ENCODE data around the gene CAPN2. TPM values are rescaled to one million over a fixed set of nuclear protein-coding genes. Genes with fewer than 3 reads are reported as not detected.
A peak's percentile ranks its signal among the peaks of the same experiment; 100 is the strongest.
"Not testable (repeated sequence)": the region's sequence is repeated elsewhere in the genome, so short reads cannot be mapped to it uniquely, and the experiment has no call there.

CAPN2 gene
- total and polyA plus RNA-seq, 4 donors = 76.2 to 152 (median 112) TPM

DNA sequence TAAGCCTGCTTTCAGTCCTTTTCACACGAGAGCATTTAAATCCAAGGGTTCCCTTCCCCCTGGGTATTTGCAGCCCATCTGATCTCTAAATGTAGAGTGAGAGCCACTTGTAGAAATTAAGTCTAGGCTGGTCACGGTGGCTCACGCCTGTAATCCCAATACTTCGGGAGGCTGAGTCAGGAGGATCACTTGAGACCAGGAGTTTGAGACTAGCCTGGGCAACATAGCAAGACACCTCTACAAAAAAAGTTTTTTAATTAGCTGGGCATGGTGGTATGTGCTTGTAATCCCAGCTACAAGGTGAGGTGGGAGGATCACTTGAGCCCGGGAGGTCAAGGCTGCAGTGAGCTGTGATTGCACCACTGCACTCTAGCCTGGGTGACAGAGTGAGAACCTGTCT lies 24.3 kb downstream of the CAPN2 start:
- not testable (repeated sequence) for H3K27me3 ChIP-seq (ENCODE audit: control insufficient read depth, insufficient read depth, low read length); H3K27ac ChIP-seq (ENCODE audit: low read depth, low read length); H3K9me3 ChIP-seq (ENCODE audit: control insufficient read depth, insufficient read depth, low read length); DNase-seq (ENCODE audit: low read depth in 4 of 6, low spot score in 6 of 6); H3K4me3 ChIP-seq (ENCODE audit: low read depth, low read length)
- H3K4me1 ChIP-seq (ENCODE audit: control insufficient read depth, insufficient read depth, low read length) = peaks cover 32% of the 10 kb centered on the region
- 100% methylated on average over 2 of the region's 5 CpGs for WGBS (ENCODE audit: insufficient coverage)
- peaks cover 10% of the 10 kb centered on the region for H3K36me3 ChIP-seq (ENCODE audit: control insufficient read depth, insufficient read depth, low read length)

DNA sequence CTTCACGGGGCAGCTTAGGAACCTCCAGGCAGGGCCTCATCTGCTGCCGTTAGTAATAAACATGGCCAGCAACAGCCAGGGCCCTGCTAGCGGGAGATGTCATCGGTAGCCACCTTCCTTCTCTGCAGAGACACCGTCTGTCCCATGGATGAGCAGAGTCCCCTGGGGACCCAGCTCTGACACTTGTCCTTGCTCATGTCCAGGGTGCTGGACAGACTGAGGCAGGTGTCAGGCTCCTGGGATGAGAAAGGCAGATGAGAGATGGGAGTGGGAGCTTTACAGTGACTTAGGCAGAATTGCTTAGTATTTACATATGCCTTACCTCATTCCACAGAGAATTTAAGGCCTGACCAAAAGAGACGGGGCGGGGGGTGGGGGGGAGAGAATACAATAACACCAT lies 25.0 kb downstream of the CAPN2 start:
- peaks cover 28% of the 10 kb centered on the region for H3K4me1 ChIP-seq (ENCODE audit: control insufficient read depth, insufficient read depth, low read length)
- WGBS (ENCODE audit: insufficient coverage) = 78% methylated on average over 5 of the region's 7 CpGs

DNA sequence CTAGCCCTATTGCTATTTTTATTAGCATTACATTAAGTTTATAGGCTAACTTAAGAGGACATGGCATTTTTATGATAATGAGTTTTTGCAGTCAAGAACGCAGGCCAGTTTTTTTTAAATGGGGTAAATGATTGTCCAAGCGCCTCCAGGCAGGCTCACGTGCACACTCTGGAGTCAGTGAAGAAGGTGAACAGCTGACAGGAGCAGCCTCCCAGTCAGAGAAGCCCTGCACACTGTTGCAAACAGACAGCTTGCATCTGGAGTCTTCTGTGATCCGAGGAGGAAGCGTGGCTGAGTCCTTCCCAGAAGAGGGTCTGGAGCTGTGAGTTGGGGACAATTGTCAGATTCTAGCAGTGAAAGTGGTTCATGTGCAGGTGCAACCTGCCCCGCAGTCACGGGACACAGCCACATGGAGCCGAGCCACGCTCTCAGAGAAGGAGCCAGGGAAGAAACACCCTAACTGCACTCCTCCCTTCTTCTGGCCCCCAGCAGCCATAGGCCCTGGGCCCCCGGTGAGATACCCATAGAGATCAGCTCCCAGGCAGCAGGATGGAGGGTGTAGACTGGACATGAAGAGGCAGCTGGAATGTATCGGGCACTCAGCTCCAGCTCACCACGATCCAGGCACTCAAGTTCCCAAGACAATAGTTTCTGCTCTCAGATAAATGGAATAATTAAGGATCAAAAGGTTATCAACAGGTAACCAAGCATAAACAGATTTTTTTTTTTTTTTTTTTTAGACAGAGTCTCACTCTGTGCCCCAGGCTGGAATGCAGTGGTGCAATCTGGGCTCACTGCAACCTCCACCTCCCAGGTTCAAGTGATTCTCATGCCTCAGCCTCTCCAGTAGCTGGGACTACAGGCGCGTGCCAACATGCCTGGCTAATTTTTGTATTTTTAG lies 26.4 kb downstream of the CAPN2 start:
- peak in 1 of 6 donors; percentile 15 for DNase-seq (ENCODE audit: low read depth in 4 of 6, low spot score in 6 of 6)
- Histone ChIP-seq H3K4me3 (ENCODE audit: low read depth, low read length) (no peak overlapping the region), H3K4me1 (ENCODE audit: control insufficient read depth, insufficient read depth, low read length) (peaks cover 16% of the 10 kb centered on the region), H3K36me3 (ENCODE audit: control insufficient read depth, insufficient read depth, low read length) (peaks cover 13% of the 10 kb centered on the region), H3K9me3 (ENCODE audit: control insufficient read depth, insufficient read depth, low read length) (no peaks in the 10 kb centered on the region), H3K27me3 (ENCODE audit: control insufficient read depth, insufficient read depth, low read length) (no peaks in the 10 kb centered on the region), H3K27ac (ENCODE audit: low read depth, low read length) (peak overlapping the region; percentile 11)
- WGBS (ENCODE audit: insufficient coverage) = 80% methylated on average over 6 of the region's 14 CpGs

More for the DNA sequence above, 25.0 kb downstream of the CAPN2 start:
- H3K36me3 ChIP-seq (ENCODE audit: control insufficient read depth, insufficient read depth, low read length) = peaks cover 10% of the 10 kb centered on the region
- DNase-seq (ENCODE audit: low read depth in 4 of 6, low spot score in 6 of 6) = no peak
- no peak overlapping the region for H3K4me3 ChIP-seq (ENCODE audit: low read depth, low read length)
- H3K27ac ChIP-seq (ENCODE audit: low read depth, low read length) = no peak overlapping the region
- H3K27me3 ChIP-seq (ENCODE audit: control insufficient read depth, insufficient read depth, low read length) = no peaks in the 10 kb centered on the region
- no peaks in the 10 kb centered on the region for H3K9me3 ChIP-seq (ENCODE audit: control insufficient read depth, insufficient read depth, low read length)

DNA sequence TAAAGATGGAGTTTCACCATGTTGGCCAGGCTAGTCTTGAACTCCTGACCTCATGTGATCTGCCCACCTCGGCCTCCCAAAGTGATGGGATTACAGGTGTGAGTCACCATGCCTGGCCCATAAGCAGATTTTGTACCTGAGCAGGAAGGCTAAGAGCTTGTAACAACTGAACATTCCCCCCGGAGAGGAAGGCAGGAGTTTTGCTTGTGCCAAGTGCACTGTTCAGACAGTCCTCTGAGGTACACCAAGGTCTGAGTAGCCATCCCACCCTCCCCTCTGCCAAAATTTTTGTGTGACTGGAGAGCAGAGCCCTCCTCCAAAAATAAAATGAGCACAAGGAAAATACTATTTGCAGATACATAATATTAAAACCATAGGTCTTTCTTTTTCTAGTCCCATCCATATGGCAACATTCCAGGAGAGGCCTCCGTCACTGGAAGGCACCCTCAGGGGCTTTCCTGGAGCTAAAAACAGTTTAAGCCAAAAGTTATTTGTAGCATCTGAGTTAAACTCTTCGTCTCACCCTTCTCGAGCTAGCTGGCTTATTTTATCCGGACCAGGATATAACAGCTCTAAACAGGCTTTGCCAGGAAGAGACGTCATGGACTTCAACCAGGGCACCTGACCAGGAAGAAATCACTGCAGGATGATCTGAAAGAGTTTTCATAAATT lies 27.2 kb downstream of the CAPN2 start:
- no peaks in the 10 kb centered on the region for H3K27me3 ChIP-seq (ENCODE audit: control insufficient read depth, insufficient read depth, low read length)
- peaks cover 20% of the 10 kb centered on the region for H3K36me3 ChIP-seq (ENCODE audit: control insufficient read depth, insufficient read depth, low read length)
- H3K27ac ChIP-seq (ENCODE audit: low read depth, low read length) = peak overlapping the region; percentile 47
- no peak overlapping the region for H3K4me3 ChIP-seq (ENCODE audit: low read depth, low read length)
- peaks cover 9% of the 10 kb centered on the region for H3K4me1 ChIP-seq (ENCODE audit: control insufficient read depth, insufficient read depth, low read length)
- H3K9me3 ChIP-seq (ENCODE audit: control insufficient read depth, insufficient read depth, low read length) = no peaks in the 10 kb centered on the region
- 83% methylated on average over 7 of the region's 7 CpGs for WGBS (ENCODE audit: insufficient coverage)
- no peak for DNase-seq (ENCODE audit: low read depth in 4 of 6, low spot score in 6 of 6)

DNA sequence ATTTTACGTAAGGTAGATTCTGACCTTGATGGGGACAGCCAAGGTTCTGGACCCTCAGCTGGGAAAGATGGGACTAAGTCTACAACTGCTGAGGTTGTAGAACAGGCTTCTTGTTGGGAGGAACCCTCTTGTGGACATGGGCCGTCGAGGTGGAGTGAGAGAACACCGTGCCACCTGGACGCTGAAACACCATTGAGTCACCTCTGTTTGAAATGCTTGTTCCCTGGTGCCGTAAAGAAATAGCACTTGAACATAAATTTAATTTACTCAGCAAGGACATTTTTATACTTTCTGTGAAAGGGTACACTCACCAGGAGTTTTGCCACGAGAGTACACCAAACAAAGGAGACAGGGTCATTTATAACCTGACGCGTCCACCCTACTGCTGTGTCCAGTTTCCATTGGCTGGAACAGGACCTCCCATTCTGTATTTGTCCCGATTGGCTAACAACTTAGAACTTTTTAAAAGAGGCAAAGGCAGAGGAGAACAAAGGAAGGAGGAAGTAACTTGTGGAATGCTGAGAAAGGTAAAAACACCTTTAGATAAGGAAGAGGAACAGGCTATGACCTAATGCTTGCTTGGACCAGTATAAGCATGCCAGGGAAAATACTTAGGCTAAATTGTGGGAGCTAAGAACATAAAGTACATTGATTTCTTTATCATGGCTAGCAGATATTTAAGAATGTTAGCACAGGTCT lies 27.8 kb downstream of the CAPN2 start:
- H3K4me3 ChIP-seq (ENCODE audit: low read depth, low read length); DNase-seq (ENCODE audit: low read depth in 4 of 6, low spot score in 6 of 6); H3K4me1 ChIP-seq (ENCODE audit: control insufficient read depth, insufficient read depth, low read length); H3K9me3 ChIP-seq (ENCODE audit: control insufficient read depth, insufficient read depth, low read length); H3K27me3 ChIP-seq (ENCODE audit: control insufficient read depth, insufficient read depth, low read length): not testable (repeated sequence)
- peak overlapping the region; percentile 47 for H3K27ac ChIP-seq (ENCODE audit: low read depth, low read length)
- 73% methylated on average over 4 of the region's 10 CpGs for WGBS (ENCODE audit: insufficient coverage)
- peaks cover 27% of the 10 kb centered on the region for H3K36me3 ChIP-seq (ENCODE audit: control insufficient read depth, insufficient read depth, low read length)

DNA sequence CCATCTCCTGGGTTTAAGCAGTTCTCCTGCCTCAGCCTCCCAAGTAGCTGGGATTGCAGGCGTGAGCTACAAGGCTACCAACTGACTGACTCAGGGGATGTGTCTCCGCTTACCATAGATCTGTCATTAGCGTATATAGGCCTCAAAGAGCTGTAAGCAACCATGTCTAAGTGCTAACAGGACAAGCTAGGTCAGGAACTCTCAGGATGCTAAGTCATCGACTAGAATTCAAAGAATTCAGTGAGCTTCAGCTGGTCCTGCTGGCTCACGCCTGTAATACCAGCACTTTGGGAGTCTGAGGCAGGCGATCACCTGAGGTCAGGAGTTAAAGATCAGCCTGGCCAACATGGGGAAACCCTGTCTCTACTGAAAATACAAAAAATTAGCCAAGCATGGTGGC lies 29.5 kb downstream of the CAPN2 start:
- WGBS (ENCODE audit: insufficient coverage) = 94% methylated on average over 5 of the region's 6 CpGs
- Histone ChIP-seq H3K4me1 (ENCODE audit: control insufficient read depth, insufficient read depth, low read length) (peaks cover 11% of the 10 kb centered on the region), H3K27ac (ENCODE audit: low read depth, low read length) (no peak overlapping the region), H3K27me3 (ENCODE audit: control insufficient read depth, insufficient read depth, low read length) (no peaks in the 10 kb centered on the region), H3K9me3 (ENCODE audit: control insufficient read depth, insufficient read depth, low read length) (no peaks in the 10 kb centered on the region), H3K4me3 (ENCODE audit: low read depth, low read length) (no peak overlapping the region), H3K36me3 (ENCODE audit: control insufficient read depth, insufficient read depth, low read length) (peaks cover 37% of the 10 kb centered on the region)
- no peak for DNase-seq (ENCODE audit: low read depth in 4 of 6, low spot score in 6 of 6)

DNA sequence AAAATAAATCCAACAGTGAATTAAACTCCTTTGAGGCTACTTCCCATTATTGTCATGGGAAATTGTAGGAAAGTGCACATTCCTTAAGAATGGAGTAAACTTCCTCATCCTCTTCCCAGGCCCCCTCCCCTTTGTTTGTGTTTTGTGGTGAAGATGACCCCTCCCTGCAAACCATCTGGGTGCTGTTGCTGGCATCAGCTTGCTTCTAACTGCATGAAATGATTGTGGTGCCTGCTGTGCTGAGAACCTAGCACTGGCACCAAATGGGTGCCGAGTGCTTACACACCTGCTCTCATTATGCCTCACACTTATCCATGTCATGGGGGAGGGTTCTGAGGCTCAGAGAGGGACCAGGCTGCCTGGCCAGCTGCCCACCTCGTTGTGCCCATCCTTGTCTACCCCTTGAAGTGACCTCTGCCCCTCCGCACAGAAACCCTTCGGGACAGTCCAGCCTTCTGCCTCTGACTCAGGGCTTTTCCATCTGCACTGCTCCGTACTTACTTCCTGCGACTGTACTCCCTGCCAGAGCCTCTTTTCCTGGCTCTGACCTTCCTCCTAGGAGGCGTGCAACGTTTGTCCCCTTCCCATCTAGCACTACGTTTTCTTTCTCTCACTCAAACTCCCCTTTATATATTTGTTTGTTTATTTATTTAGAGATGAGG lies 30.6 kb downstream of the CAPN2 start:
- no peak for DNase-seq (ENCODE audit: low read depth in 4 of 6, low spot score in 6 of 6)
- no peak overlapping the region for H3K27ac ChIP-seq (ENCODE audit: low read depth, low read length)
- WGBS (ENCODE audit: insufficient coverage) = 71% methylated on average over 5 of the region's 9 CpGs
- peaks cover 15% of the 10 kb centered on the region for H3K4me1 ChIP-seq (ENCODE audit: control insufficient read depth, insufficient read depth, low read length)
- no peaks in the 10 kb centered on the region for H3K9me3 ChIP-seq (ENCODE audit: control insufficient read depth, insufficient read depth, low read length)
- H3K36me3 ChIP-seq (ENCODE audit: control insufficient read depth, insufficient read depth, low read length) = peaks cover 43% of the 10 kb centered on the region
- no peaks in the 10 kb centered on the region for H3K27me3 ChIP-seq (ENCODE audit: control insufficient read depth, insufficient read depth, low read length)
- H3K4me3 ChIP-seq (ENCODE audit: low read depth, low read length) = no peak overlapping the region

DNA sequence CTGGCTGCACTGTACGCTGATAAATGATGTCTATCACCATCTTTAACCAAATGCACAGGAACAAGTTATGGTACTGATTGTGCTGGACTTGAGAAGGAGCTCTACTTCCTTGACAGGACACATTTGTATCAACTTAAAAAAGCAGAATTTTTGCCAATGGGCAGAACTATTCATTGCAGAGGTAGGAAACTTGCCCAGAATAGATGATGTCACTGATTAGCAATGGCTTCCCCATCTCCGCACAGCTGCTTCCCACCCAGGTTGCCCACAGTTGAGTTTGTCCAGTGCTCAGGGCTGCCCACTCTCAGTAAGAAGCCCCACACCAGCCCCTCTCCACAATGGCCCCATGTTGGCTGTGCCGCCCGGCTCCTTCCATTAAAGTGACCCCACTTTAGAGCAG lies 33.4 kb downstream of the CAPN2 start:
- peaks cover 18% of the 10 kb centered on the region for H3K4me1 ChIP-seq (ENCODE audit: control insufficient read depth, insufficient read depth, low read length)
- H3K4me3 ChIP-seq (ENCODE audit: low read depth, low read length) = no peak overlapping the region
- H3K27ac ChIP-seq (ENCODE audit: low read depth, low read length) = no peak overlapping the region
- no peak for DNase-seq (ENCODE audit: low read depth in 4 of 6, low spot score in 6 of 6)
- peaks cover 54% of the 10 kb centered on the region for H3K36me3 ChIP-seq (ENCODE audit: control insufficient read depth, insufficient read depth, low read length)
- H3K9me3 ChIP-seq (ENCODE audit: control insufficient read depth, insufficient read depth, low read length) = no peaks in the 10 kb centered on the region
- no peaks in the 10 kb centered on the region for H3K27me3 ChIP-seq (ENCODE audit: control insufficient read depth, insufficient read depth, low read length)
- 87% methylated on average over 3 of the region's 4 CpGs for WGBS (ENCODE audit: insufficient coverage)

DNA sequence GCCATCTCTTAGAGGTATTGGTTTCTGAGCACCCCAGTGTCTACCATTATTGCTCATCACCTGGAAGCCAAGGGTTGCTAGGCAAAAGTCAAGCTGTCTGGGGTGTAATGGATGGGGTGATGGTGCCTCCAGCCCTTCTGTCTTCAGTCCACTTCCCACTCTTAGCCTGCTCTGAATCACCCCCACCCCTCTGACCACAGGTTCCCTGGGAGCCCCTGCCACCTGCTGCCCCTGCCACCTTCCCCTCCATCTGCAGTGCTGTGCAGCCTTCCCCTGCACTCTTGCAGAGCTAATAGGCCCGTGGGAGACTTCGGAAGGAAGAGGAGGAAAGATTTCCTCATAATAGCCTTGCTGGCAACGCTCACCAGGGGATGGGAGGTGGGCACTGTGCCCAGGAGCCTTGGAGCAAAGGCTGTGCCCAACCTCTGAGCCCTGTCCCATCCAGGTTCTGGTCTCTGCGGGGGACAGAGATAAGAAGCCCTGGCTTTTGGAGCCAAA lies 35.5 kb downstream of the CAPN2 start:
- Histone ChIP-seq H3K4me1 (ENCODE audit: control insufficient read depth, insufficient read depth, low read length) (peaks cover 18% of the 10 kb centered on the region), H3K27me3 (ENCODE audit: control insufficient read depth, insufficient read depth, low read length) (no peaks in the 10 kb centered on the region), H3K9me3 (ENCODE audit: control insufficient read depth, insufficient read depth, low read length) (no peaks in the 10 kb centered on the region), H3K4me3 (ENCODE audit: low read depth, low read length) (no peak overlapping the region), H3K27ac (ENCODE audit: low read depth, low read length) (peak overlapping the region; percentile 45), H3K36me3 (ENCODE audit: control insufficient read depth, insufficient read depth, low read length) (peaks cover 70% of the 10 kb centered on the region)
- peak in 2 of 6 donors; percentile 52 to 59 for DNase-seq (ENCODE audit: low read depth in 4 of 6, low spot score in 6 of 6)
- 30% methylated on average over 3 of the region's 4 CpGs for WGBS (ENCODE audit: insufficient coverage)

Data from spinal cord (tissue), 10 donors.